ENCODE results near the gene KLHL25. TPM values are rescaled to one million over a fixed set of nuclear protein-coding genes. Genes with fewer than 3 reads are reported as not detected.

KLHL25 gene
- total RNA-seq, 1 donor from 2014 or later = 5.2 TPM

DNA sequence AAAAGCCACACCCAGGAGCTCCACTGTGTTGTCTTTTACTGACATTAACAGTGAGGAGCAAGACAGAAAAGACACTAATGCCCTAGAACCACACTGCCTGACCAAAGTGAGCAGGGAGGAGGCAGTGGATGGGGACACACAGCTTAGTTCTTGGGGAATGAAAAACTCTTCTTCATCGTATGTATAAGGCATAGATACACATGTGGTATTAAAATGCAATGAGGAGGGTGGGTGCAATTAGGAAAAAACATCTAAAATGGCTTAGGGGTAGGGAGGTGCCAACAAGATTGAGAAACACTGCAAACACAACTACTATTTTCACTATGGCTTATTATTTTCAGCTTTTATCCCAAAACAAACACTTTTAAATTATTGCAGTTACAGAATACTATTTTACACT, 15.5 kb downstream of the KLHL25 start:
- H3K4me1 ChIP-seq (ENCODE audit: control insufficient read depth in 3 of 3, insufficient read depth in 3 of 3, low read length in 3 of 3) = peaks cover 31 to 46% (median 35%) of the 10 kb centered on the region in 3 donors
- H3K27me3 ChIP-seq (ENCODE audit: control insufficient read depth in 3 of 3, insufficient read depth in 3 of 3, low read length in 3 of 3) = no peaks in the 10 kb centered on the region
- no peaks in the 10 kb centered on the region for H3K9me3 ChIP-seq (ENCODE audit: control insufficient read depth in 3 of 3, low read length in 3 of 3)
- H3K27ac ChIP-seq (ENCODE audit: low read depth, low read length) = no peak overlapping the region
- H3K9ac ChIP-seq (ENCODE audit: low read depth in 1 of 3, low read length in 3 of 3) = no peak overlapping the region
- no peak overlapping the region for H3K4me3 ChIP-seq (ENCODE audit: low read length in 3 of 3)
- H3K36me3 ChIP-seq (ENCODE audit: control insufficient read depth in 3 of 3, insufficient read depth in 3 of 3, low read length in 3 of 3) = no peaks in the 10 kb centered on the region

DNA sequence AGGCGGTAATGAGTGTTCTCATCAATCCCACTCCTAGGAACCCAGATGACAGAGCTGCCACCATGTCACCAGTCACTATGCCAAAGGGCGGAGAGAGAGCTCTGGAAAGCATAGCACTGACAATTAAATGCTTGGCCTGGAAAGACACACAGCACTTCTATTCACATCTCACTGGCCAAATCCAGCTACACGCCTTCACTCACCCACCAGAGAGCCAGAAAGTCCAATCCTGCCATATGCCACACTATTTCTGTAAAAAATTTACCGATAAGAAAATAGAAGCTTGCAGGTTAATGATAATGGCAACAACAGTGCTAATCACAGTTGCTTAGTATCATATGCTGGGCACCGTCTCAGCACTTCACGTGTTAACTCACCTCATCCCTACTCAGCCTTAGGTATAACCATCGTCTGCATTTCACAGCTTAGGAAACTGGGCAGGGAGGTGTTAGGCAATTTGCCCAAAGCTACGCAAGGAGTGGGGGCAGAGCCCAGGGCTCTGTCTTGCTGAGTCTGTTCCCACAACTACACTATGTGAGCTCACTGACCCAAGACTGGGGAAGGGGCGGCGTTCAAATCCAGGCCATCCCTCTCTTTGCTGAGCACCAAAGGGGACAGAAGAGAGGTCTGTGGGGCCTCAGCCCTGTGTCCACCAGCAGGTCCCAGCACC, 16.5 kb downstream of the KLHL25 start:
- peaks cover 33 to 57% (median 45%) of the 10 kb centered on the region in 3 donors for H3K4me1 ChIP-seq (ENCODE audit: control insufficient read depth in 3 of 3, insufficient read depth in 3 of 3, low read length in 3 of 3)
- H3K4me3 ChIP-seq (ENCODE audit: low read length in 3 of 3) = no peak overlapping the region
- no peak overlapping the region for H3K9ac ChIP-seq (ENCODE audit: low read depth in 1 of 3, low read length in 3 of 3)
- H3K27me3 ChIP-seq (ENCODE audit: control insufficient read depth in 3 of 3, insufficient read depth in 3 of 3, low read length in 3 of 3) = no peaks in the 10 kb centered on the region
- no peaks in the 10 kb centered on the region for H3K9me3 ChIP-seq (ENCODE audit: control insufficient read depth in 3 of 3, low read length in 3 of 3)
- no peaks in the 10 kb centered on the region for H3K36me3 ChIP-seq (ENCODE audit: control insufficient read depth in 3 of 3, insufficient read depth in 3 of 3, low read length in 3 of 3)
- no peak overlapping the region for H3K27ac ChIP-seq (ENCODE audit: low read depth, low read length)

DNA sequence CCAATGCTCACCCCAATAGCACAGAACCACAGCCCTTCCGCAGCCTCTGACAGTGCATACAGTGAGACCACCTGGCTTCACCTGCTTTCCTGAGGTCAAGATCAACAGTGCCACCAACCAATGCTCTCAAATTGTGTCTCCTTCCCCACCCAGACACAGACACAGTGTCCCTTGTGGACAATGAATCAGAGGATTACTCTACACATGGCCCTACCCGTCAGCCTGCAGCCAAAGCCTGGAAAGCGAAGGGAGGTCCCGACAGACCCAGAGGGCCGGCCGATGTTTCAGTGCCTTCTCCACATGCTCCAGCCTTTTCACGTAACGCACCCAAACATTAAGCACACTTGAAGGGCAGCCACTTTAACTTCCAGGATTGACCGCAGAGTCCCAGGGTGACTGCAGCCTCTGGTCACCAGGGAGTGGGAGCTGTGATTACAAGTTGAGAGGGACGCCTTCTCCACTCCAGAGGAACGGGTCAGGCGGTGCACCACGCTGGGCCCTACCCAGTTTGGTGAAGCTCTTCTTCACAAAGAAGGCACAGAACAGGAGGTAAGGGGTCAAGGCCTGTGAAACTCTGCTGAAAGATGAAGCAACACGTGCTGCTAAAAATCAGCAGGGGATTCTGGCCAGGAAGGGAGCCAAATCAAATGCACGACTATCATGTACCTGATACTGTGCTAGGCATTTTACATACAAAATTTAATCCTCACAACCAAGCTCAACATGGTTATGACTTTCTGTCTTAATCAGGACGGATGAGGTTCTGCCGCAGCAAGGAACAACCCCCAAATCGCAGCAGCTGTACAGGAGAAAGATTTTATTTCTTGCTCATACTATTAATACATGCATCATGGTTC, 17.2 kb downstream of the KLHL25 start:
- Histone ChIP-seq H3K36me3 (ENCODE audit: control insufficient read depth in 3 of 3, insufficient read depth in 3 of 3, low read length in 3 of 3) (no peaks in the 10 kb centered on the region), H3K4me3 (ENCODE audit: low read length in 3 of 3) (no peak overlapping the region), H3K9me3 (ENCODE audit: control insufficient read depth in 3 of 3, low read length in 3 of 3) (no peaks in the 10 kb centered on the region), H3K9ac (ENCODE audit: low read depth in 1 of 3, low read length in 3 of 3) (peak overlapping the region in 1 of 3 donors; percentile 33), H3K4me1 (ENCODE audit: control insufficient read depth in 3 of 3, insufficient read depth in 3 of 3, low read length in 3 of 3) (peaks cover 40 to 61% (median 49%) of the 10 kb centered on the region in 3 donors), H3K27ac (ENCODE audit: low read depth, low read length) (no peak overlapping the region), H3K27me3 (ENCODE audit: control insufficient read depth in 3 of 3, insufficient read depth in 3 of 3, low read length in 3 of 3) (no peaks in the 10 kb centered on the region)

DNA sequence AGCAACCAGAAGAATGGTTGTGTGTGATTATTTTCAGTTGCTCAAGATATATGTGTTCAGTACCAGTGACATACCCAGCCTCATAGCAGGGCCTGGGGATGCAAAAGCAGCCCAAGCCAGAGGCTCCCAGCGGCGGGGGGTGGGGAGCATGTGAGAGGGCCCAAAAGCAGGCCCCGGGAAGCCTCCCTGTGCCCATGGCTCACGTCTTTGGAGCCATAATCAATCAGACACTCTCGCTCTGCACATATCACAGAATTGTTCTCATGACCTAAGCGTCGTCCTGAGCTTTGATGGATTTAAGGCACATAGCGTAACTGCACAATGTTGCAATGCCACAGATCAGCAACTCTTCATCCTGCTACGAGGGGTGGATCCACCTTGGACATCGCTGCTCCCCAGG, 20.8 kb downstream of the KLHL25 start:
- H3K27me3 ChIP-seq (ENCODE audit: control insufficient read depth in 3 of 3, insufficient read depth in 3 of 3, low read length in 3 of 3) = no peaks in the 10 kb centered on the region
- H3K4me1 ChIP-seq (ENCODE audit: control insufficient read depth in 3 of 3, insufficient read depth in 3 of 3, low read length in 3 of 3) = peaks cover 55 to 63% (median 61%) of the 10 kb centered on the region in 3 donors
- peaks cover 0 to 5% (median 0%) of the 10 kb centered on the region in 3 donors for H3K9me3 ChIP-seq (ENCODE audit: control insufficient read depth in 3 of 3, low read length in 3 of 3)
- H3K9ac ChIP-seq (ENCODE audit: low read depth in 1 of 3, low read length in 3 of 3) = peak overlapping the region in 1 of 3 donors; percentile 16
- peaks cover 0 to 5% (median 3%) of the 10 kb centered on the region in 3 donors for H3K36me3 ChIP-seq (ENCODE audit: control insufficient read depth in 3 of 3, insufficient read depth in 3 of 3, low read length in 3 of 3)
- H3K4me3 ChIP-seq (ENCODE audit: low read length in 3 of 3) = no peak overlapping the region
- no peak overlapping the region for H3K27ac ChIP-seq (ENCODE audit: low read depth, low read length)

DNA sequence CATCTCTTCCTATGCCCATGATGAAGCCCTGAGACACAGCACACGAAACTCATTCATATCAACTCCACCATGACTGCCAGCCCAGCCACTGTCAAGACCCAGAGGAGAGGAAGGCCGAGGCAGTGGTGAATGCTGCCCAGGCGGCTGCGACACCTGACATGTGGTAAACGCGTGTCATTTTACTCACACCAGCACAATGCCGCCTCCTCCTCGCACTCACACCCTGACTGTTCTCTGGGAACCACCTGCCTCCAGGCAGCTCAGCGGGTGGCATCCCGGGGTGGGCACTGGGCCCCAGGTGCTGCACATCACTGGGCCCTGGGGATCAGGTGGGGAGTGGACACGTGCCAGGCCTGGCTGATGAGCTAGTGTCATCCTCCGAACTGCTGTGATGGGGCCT, 21.5 kb downstream of the KLHL25 start:
- Histone ChIP-seq H3K36me3 (ENCODE audit: control insufficient read depth in 3 of 3, insufficient read depth in 3 of 3, low read length in 3 of 3) (peaks cover 0 to 9% (median 9%) of the 10 kb centered on the region in 3 donors), H3K9ac (ENCODE audit: low read depth in 1 of 3, low read length in 3 of 3) (no peak overlapping the region), H3K27ac (ENCODE audit: low read depth, low read length) (peak overlapping the region; percentile 79), H3K27me3 (ENCODE audit: control insufficient read depth in 3 of 3, insufficient read depth in 3 of 3, low read length in 3 of 3) (no peaks in the 10 kb centered on the region), H3K4me1 (ENCODE audit: control insufficient read depth in 3 of 3, insufficient read depth in 3 of 3, low read length in 3 of 3) (peaks cover 50 to 58% (median 56%) of the 10 kb centered on the region in 3 donors), H3K9me3 (ENCODE audit: control insufficient read depth in 3 of 3, low read length in 3 of 3) (peaks cover 0 to 5% (median 0%) of the 10 kb centered on the region in 3 donors), H3K4me3 (ENCODE audit: low read length in 3 of 3) (no peak overlapping the region)

DNA sequence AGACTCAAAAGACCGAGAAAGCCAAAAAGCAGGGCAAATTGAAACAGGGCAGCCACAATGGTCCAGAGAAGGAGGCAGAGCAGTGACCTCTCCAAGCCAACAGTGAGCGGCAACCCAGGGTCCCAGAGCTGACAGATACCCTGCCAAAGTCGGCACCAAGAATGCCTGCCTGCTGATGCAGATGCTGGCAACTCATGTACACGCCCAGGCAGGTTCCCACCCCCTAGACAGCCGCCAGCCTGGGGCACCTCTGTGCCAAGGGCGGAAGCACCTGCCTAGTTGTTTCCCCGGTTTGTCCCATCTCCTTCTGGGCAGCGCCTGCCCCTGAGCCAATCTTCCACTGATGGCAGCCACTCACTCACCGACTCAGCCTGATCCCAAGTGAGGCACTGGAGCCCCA, 22.1 kb downstream of the KLHL25 start:
- Histone ChIP-seq H3K27ac (ENCODE audit: low read depth, low read length) (peak overlapping the region; percentile 79), H3K27me3 (ENCODE audit: control insufficient read depth in 3 of 3, insufficient read depth in 3 of 3, low read length in 3 of 3) (no peaks in the 10 kb centered on the region), H3K36me3 (ENCODE audit: control insufficient read depth in 3 of 3, insufficient read depth in 3 of 3, low read length in 3 of 3) (peaks cover 4 to 11% (median 11%) of the 10 kb centered on the region in 3 donors), H3K9ac (ENCODE audit: low read depth in 1 of 3, low read length in 3 of 3) (peak overlapping the region in 2 of 3 donors; percentile 32 to 40), H3K4me1 (ENCODE audit: control insufficient read depth in 3 of 3, insufficient read depth in 3 of 3, low read length in 3 of 3) (peaks cover 46 to 52% (median 50%) of the 10 kb centered on the region in 3 donors), H3K9me3 (ENCODE audit: control insufficient read depth in 3 of 3, low read length in 3 of 3) (peaks cover 0 to 5% (median 0%) of the 10 kb centered on the region in 3 donors), H3K4me3 (ENCODE audit: low read length in 3 of 3) (no peak overlapping the region)

DNA sequence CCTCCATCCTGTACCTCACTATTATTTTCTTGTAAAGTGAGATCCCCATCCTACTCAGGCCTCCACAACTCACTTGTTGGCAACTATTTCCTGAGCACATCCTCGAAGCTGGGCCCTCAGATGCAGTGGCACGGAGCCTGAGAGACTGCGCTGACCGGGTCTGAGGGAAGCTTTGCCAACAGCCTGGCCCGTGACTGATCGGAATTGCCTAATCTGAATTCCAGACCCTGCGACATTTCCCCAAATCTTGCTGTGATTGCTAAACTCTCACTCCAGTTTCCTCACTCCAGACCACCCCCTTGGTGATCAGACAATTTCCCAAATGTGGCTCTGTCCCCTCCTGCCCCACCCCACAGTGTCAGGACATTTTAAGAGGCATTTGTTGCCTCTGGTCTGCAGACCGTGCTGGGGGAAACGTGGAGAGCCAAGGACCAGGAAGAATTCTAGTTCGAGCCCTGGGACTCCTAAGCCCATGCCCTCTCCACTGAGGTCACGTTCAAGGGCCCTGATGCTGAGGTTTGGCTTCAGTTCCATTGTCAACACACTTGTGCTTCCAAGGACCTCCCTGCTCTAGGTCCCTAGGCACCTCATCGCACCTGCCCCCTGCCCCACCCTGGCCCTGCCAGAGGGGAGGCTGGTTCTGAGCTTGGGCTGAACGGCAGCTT, 22.8 kb downstream of the KLHL25 start:
- peaks cover 4 to 11% (median 11%) of the 10 kb centered on the region in 3 donors for H3K36me3 ChIP-seq (ENCODE audit: control insufficient read depth in 3 of 3, insufficient read depth in 3 of 3, low read length in 3 of 3)
- peak overlapping the region; percentile 79 for H3K27ac ChIP-seq (ENCODE audit: low read depth, low read length)
- peak overlapping the region; percentile 15 to 40 (median 32) for H3K9ac ChIP-seq (ENCODE audit: low read depth in 1 of 3, low read length in 3 of 3)

DNA sequence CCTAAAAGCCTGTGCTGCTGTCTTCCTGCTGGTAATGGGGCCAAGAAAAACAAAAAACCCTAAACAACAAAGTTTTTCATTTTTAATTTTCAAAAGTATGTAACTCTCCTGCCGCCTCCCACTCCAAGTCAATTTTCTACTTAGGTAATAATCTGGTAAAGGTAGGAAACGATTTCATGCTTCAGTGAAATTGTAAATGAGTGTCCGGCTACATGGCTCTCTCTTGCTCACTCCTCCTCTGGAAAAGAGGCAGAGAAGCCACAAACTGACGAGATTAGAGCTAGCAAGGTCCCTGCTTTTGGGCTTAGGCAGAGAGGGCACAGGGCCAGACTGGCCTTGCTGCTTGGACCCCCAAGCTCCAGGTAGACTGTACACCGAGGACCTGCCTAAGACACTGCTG, 23.5 kb downstream of the KLHL25 start:
- Histone ChIP-seq H3K4me1 (ENCODE audit: control insufficient read depth in 3 of 3, insufficient read depth in 3 of 3, low read length in 3 of 3) (peaks cover 43 to 51% (median 50%) of the 10 kb centered on the region in 3 donors), H3K9me3 (ENCODE audit: control insufficient read depth in 3 of 3, low read length in 3 of 3) (peaks cover 0 to 5% (median 0%) of the 10 kb centered on the region in 3 donors), H3K27ac (ENCODE audit: low read depth, low read length) (peak overlapping the region; percentile 79), H3K9ac (ENCODE audit: low read depth in 1 of 3, low read length in 3 of 3) (peak overlapping the region in 1 of 3 donors; percentile 40), H3K27me3 (ENCODE audit: control insufficient read depth in 3 of 3, insufficient read depth in 3 of 3, low read length in 3 of 3) (no peaks in the 10 kb centered on the region), H3K36me3 (ENCODE audit: control insufficient read depth in 3 of 3, insufficient read depth in 3 of 3, low read length in 3 of 3) (peaks cover 4 to 11% (median 11%) of the 10 kb centered on the region in 3 donors), H3K4me3 (ENCODE audit: low read length in 3 of 3) (no peak overlapping the region)

More for the DNA sequence above, 22.8 kb downstream of the KLHL25 start:
- Histone ChIP-seq H3K4me3 (ENCODE audit: low read length in 3 of 3) (no peak overlapping the region), H3K4me1 (ENCODE audit: control insufficient read depth in 3 of 3, insufficient read depth in 3 of 3, low read length in 3 of 3) (peaks cover 38 to 46% (median 44%) of the 10 kb centered on the region in 3 donors), H3K27me3 (ENCODE audit: control insufficient read depth in 3 of 3, insufficient read depth in 3 of 3, low read length in 3 of 3) (no peaks in the 10 kb centered on the region), H3K9me3 (ENCODE audit: control insufficient read depth in 3 of 3, low read length in 3 of 3) (peaks cover 0 to 5% (median 0%) of the 10 kb centered on the region in 3 donors)

DNA sequence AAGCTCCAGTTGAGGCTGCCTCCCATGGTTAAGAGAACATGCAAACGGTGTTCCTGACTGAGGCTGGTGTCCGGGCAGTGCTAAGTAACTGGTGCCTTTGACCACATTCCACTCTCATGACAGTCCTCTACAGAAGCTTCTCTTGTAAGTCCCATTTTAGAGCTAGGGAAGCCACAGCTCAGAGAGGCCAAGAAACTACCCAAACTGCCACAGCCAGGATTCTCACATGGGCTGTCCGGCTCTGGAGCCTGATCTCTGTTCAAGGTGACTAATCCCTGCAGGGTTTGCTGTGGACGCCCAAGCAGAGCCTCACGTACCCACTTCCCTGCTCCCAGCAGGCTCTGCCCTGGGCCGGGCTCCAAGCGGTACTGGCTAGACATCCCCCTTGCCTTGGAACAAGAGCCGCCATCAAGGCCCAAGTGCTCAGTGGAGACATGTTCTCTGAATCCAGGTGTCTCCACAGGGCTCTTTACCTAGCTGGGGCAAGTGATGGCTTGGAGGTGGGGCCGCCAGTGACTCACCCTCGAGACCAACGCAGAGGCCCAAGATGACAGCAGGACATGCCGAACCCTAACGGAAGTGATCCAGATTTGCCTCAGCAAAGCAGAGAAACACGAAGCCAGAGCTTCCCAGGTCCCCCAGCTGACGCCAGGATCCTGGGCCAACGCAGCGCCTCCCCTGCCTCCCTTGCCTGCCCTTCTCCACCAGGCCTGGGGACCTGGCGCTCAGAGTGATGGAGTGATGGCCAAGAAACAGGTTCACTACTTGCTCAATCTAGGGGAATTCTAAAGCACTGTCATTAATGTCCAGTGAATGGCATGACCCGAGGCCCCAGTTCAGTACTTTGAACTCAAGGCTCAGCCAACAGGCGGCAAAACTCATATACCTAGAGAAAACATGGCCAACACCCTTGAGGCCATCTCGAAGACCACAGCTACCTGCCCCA, 24.4 kb downstream of the KLHL25 start:
- Histone ChIP-seq H3K9me3 (ENCODE audit: control insufficient read depth in 3 of 3, low read length in 3 of 3) (peaks cover 0 to 5% (median 0%) of the 10 kb centered on the region in 3 donors), H3K4me3 (ENCODE audit: low read length in 3 of 3) (no peak overlapping the region), H3K36me3 (ENCODE audit: control insufficient read depth in 3 of 3, insufficient read depth in 3 of 3, low read length in 3 of 3) (peaks cover 4 to 11% (median 11%) of the 10 kb centered on the region in 3 donors), H3K27me3 (ENCODE audit: control insufficient read depth in 3 of 3, insufficient read depth in 3 of 3, low read length in 3 of 3) (no peaks in the 10 kb centered on the region), H3K27ac (ENCODE audit: low read depth, low read length) (peak overlapping the region; percentile 79), H3K9ac (ENCODE audit: low read depth in 1 of 3, low read length in 3 of 3) (no peak overlapping the region), H3K4me1 (ENCODE audit: control insufficient read depth in 3 of 3, insufficient read depth in 3 of 3, low read length in 3 of 3) (peaks cover 48 to 55% (median 53%) of the 10 kb centered on the region in 3 donors)

Measured in skeletal muscle tissue (tissue), 4 donors.